Measurements from ENCODE around the gene PRICKLE1.
"Not testable (repeated sequence)": the region's sequence is repeated elsewhere in the genome, so short reads cannot be mapped to it uniquely, and the experiment has no call there.

Gene PRICKLE1

DNA sequence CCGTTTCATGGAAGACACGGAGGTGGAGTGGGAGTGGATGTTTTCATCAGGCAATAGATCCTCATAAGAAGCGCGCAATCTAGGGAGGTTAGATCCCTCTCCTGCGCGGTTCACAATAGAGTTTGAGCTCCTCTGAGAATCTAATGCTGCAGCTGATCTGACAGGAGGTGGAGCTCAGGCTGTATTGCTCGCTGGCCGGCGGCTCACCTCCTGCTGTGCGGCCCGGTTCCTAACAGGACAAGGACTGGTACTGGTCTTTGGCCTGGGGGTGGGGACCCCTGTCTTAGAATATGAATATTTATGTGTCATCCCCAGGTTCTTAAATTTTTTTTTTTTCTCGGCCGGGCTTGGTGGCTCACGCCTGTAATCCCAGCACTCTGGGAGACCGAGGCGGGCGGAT is 36.7 kb downstream of the PRICKLE1 start:
- DNase-seq: no peak

GRCh38 chr12:42550800-42551199 is 38.7 kb downstream of the PRICKLE1 start:
- DNase-seq: no peak

DNA sequence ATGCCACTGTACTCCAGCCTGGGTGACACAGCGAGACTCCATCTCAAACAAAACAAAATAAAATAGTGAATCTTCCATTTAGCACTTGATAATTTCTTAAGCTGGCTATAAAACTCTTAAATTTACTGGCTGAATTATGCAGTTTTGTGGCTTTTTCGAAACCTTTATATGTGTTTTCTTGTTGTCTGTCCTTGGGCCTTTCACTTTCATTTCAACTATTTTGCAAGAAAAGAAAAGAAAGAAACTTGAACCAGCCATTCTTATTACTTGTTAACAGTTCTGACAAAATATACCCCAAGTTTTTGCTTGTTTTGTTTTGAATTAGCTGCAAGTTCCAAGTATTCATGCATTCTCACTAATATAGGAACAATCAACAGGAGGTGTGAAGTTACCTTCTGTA is 42.8 kb downstream of the PRICKLE1 start:
- DNase-seq: no peak

DNA sequence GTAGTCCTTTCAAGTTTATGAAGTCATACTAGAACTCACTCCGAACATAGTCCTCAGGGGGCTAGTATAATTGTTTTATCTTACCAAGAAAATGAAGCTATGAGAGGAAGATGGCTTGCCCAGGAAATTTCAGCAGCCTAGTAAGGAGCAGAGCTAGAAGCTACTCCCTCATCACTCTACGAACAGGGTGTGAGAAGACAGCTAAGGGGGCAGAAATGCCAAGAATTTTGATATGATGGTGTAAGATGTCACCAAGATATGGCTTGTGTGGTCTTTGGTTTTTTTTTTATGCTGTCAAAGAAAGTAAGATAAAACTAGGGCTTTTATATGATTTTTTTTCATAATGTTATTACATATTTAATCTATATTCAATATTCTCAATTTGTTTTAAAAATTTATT is 47.6 kb downstream of the PRICKLE1 start:
- DNase-seq: no peak

- not testable (repeated sequence) for DNase-seq
Measured at GRCh38 chr12:42541308-42541707, 48.2 kb downstream of the PRICKLE1 start.

GRCh38 chr12:42539696-42540095 is 49.9 kb downstream of the PRICKLE1 start:
- DNase-seq: no peak

- DNase-seq: no peak
Measured at GRCh38 chr12:42538203-42538602, 51.3 kb downstream of the PRICKLE1 start.

DNA sequence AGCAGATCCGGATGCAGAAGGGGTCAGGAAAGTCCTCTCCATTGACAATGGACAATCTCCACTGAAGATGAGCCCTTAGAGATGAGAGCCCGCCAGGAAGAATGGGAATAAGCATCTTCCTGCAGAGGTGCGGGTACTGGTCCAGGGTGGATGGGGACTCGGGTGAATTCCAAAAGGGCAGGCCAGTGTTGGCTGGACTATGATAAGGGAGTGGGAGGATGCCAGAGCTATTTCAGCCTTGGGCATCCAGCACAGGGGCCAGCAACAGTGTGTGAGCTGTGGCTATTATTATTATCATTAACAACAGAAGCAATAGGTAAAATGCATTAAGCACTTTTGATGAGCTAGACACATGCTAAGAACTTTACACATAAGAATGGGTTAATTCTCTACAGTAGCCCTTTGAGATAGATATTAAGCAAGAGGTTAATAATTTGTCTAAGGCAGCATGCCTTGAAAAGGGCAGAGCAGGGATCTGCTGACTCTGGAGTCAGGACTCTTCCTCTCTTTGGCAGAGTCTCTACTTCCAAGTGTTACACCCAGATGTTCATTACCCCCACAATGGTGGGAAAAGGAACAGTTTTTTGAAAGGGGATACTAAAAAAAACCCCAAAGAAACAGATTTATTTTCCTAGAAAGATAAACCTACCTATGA is 55.2 kb downstream of the PRICKLE1 start:
- DNase-seq: no peak

DNA sequence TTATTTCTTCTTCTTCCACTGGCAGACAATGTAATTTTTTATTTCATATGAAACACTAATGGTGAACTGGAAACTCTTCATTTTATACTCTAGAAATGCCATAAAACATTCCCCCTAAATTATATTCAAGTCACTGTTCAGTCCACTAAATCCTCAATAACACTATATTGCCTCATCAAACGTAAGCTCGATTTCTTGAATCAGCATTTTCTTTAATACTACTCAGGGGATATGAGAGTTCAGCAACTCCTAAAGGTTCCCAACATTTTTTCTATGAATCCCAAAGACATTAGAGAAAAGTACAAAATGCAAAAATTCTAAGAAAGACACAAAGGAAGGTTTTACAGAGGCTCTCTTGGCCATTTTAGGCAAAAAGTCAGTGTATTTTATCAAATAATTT is 59.3 kb downstream of the PRICKLE1 start:
- no peak for DNase-seq

GRCh38 chr12:42525444-42525843 is 64.1 kb downstream of the PRICKLE1 start:
- no peak for DNase-seq

DNA sequence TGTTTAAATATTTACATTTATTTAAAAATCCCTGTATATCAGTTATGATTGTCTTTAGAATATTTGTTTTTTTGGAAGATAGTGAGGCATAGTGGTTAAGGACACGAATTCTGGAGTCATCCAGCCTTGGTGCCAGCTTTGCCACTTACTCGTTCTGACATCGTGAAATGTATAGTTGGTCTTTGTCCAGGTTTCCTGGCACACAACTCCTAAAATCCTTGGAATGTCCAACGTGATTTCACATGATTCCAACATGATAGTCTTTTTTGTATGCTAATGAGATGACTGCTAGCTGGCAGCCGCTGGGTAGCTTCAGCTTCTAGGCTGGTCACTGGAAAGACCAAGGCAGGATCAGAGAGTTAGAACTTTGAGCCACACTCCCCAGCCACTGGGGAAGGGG is 64.8 kb downstream of the PRICKLE1 start:
- no peak for DNase-seq

GRCh38 chr12:42516573-42516972 is 73.0 kb downstream of the PRICKLE1 start:
- no peak for DNase-seq

- DNase-seq: no peak
Measured at GRCh38 chr12:42511656-42512055, 77.9 kb downstream of the PRICKLE1 start.

- no peak for DNase-seq
Measured at GRCh38 chr12:42510823-42511222, 78.7 kb downstream of the PRICKLE1 start.

GRCh38 chr12:42508913-42509460 is 80.6 kb downstream of the PRICKLE1 start:
- no peak for DNase-seq

DNA sequence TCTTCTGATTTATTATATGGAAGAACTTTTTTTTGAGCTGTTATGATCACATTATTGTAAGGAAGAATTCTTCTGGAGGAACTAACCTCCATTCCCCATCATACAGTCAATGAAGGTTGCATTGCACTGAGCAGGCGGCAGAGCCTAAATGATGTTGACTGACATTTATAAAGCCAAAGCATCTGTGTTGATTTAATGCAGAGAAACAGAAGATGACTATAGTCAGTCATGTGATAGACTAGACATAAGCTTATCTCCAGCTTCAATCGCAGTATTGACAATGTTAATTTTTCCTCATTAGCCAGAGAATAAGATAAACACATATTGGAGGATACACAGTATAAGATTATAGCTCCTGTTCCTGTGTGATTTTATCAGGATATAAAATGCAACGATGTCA is 82.0 kb downstream of the PRICKLE1 start:
- no peak for DNase-seq

DNA sequence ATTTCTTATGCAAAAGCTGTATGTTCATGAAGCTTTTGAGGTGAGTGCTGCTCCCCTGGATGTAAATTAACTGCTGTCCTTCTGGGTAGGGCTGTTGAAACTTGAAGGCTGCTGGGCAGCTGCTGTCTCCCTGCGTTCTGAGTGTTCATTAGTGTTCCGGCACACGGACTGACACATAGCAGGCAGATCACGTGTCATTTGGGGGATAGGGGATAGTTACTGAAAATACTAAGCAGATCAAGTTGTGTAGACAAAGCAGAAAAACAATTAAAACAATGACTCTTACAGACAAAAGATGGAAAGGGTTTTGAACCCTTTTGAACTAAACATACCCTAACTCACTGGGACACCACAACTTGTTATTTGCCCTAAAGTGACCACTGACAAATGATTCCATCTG is 82.5 kb downstream of the PRICKLE1 start:
- DNase-seq: no peak

DNA sequence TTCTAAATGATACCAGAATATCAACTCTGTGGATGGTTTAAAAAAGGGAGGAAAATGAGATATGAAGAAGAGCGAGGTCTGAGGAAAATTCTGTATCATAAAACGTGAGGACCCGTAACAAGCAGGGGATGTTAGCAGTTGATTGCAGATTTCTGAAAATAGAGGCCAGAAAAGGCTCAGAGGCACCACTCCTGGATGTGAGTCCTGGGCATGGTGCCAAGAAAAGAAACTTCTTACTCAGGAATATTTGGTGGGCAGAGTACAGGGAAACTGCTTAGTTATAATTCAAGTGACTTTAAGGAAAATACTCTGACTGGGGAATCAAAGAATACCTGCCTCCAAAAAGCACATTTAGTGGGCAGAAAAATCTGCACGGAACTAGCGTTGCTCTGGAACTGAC is 85.5 kb downstream of the PRICKLE1 start:
- no peak for DNase-seq

DNA sequence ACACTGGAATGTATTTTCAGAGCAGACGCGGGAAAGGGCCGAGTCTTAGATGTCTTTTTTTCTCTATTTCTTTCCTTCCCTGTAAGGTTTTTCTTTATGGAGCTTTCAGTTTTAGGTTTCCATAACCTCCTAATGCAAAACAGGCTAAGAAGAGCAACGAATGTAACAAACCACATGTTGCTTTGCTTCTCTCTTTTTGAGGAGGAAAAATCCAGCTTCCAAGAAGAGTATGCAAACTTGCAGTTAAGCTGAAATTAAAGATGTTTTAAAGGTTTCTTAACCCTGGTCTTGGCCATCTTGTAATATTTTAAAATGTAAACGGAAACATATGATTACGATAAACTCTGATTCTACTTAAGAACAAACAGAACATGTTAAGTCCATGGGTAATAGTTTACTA is 86.9 kb downstream of the PRICKLE1 start:
- DNase-seq: no peak

DNA sequence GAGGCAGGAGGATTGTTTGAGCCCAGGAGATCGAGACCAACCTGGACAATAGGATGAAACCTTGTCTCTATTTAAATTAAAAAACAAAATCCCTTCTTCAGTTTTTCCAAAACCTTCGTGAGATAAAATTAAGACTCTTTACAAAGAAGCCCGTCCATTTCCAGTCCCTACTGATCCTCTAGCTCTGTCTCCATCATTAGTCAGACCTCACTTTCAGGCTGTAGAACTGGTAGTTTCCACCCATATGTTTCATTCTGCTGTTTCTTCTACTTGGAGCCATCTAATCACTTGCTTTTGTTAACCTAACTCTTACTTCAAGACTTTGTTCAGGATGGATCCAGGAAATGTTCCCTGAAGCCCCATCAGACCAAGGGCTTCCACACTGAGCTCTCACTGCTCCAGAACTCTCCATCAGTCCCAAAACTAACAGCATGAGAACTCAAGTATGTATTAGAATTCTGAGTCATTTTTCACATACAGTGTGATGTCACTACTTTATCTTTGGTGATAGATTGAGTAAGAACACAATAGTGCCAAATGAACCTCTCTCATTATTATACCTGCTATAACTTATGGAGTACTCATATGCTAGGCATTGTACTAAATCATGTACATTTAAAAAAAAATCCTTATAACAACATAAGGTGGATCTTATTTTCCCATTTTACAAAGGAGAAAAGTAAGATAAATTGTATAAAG is 90.8 kb downstream of the PRICKLE1 start:
- DNase-seq: no peak

- DNase-seq: no peak
Measured at GRCh38 chr12:42496886-42497285, 92.7 kb downstream of the PRICKLE1 start.

GRCh38 chr12:42495244-42495643 is 94.3 kb downstream of the PRICKLE1 start:
- no peak for DNase-seq

- no peak for DNase-seq
Measured at GRCh38 chr12:42492267-42492666, 97.3 kb downstream of the PRICKLE1 start.

GRCh38 chr12:42490261-42490842 is 99.2 kb downstream of the PRICKLE1 start:
- no peak for DNase-seq

Data from NK-92 treated with Interleukin-12 subunit alpha and Interleukin-12 subunit beta, amount 100 ng/mL, for 24 hours (cell line).